Tibial nerve (tissue), 3 donors: ENCODE measurements around the gene ZBTB48.

Source experiments
- CTCF ChIP-seq, 5 experiments: fragments of 200-600 bp in 3 of 5; fragments of 450-650 bp in 2 of 5; sonication (generic) in 3 of 5; IDR thresholded peaks; one replicate each; pipeline ENCODE4 v1.5.1; 2016 to 2019; ENCODE audit warnings: antibody characterized with exemption in 5 of 5, mild to moderate bottlenecking in 3 of 5, moderate library complexity in 2 of 5
- POLR2A ChIP-seq, 2 donors: fragments of 450-650 bp; IDR thresholded peaks; one replicate each; pipeline ENCODE4 v1.6.1; 2017; ENCODE audit warnings: antibody characterized with exemption in 2 of 2, mild to moderate bottlenecking in 2 of 2, moderate library complexity in 2 of 2

GRCh38 chr1:6570987-6571386 is 8.8 kb upstream of the ZBTB48 start:
- TF ChIP-seq CTCF (IDR thresholded peaks at IDR 0.05), result no peak
- no peak for TF ChIP-seq POLR2A (IDR thresholded peaks at IDR 0.05)
